Ascending aorta (tissue), 2 donors: Measurements from ENCODE around the gene FHIT. TPM values are rescaled to one million over a fixed set of nuclear protein-coding genes. Genes with fewer than 3 reads are reported as not detected.

Source experiments
- DNase-seq, 2 donors: peaks; one replicate each; pipeline ENCODE4 v3.0.0-alpha.2; 2019; ENCODE audit warnings: low spot score in 2 of 2
- H3K27ac ChIP-seq, 2 donors: fragments of 200-600 bp; sonication (generic); one replicate each; pipeline ENCODE4 v1.5.1; 2016 to 2017; ENCODE audit warnings: mild to moderate bottlenecking in 1 of 2
- H3K27me3 ChIP-seq: fragments of 200-600 bp; sonication (generic); one replicate; pipeline ENCODE4 v1.5.1; 2017
- H3K36me3 ChIP-seq, 2 donors: fragments of 200-600 bp; sonication (generic); one replicate each; pipeline ENCODE4 v1.5.1; 2016
- H3K4me1 ChIP-seq, 2 donors: fragments of 200-600 bp; sonication (generic); one replicate each; pipeline ENCODE4 v1.5.1; 2016 to 2017; ENCODE audit warnings: mild to moderate bottlenecking in 1 of 2
- H3K4me3 ChIP-seq, 2 donors: fragments of 200-600 bp; sonication (generic); one replicate each; pipeline ENCODE4 v1.5.1; 2016 to 2017; ENCODE audit warnings: mild to moderate bottlenecking in 1 of 2
- H3K9me3 ChIP-seq, 2 donors: fragments of 200-600 bp; sonication (generic); one replicate each; pipeline ENCODE4 v1.5.1; 2016
- intact Hi-C: fragments of 100-400 bp; cut with DNase I; formaldehyde crosslinking; loops from one replicate; pipeline ENCODE4 v1.15.1; 2023
- total RNA-seq: library from RNA; depleted of rRNA; stranded (reverse); fragments of >200 nt; gene quantifications from one replicate; pipeline ENCODE4 v1.1.0, GENCODE V29; 2016
- TF ChIP-seq, protein P1 (sequence below), 3 experiments: fragments of 200-600 bp in 2 of 3; fragments of 450-650 bp in 1 of 3; sonication (generic) in 2 of 3; IDR thresholded peaks; one replicate each; pipeline ENCODE4 v1.5.1; 2016 to 2019; ENCODE audit warnings: antibody characterized with exemption in 3 of 3, mild to moderate bottlenecking in 1 of 3, moderate library complexity in 1 of 3

The FHIT gene
- total RNA-seq, 1 donor from 2014 or later: 0.21 TPM

DNA sequence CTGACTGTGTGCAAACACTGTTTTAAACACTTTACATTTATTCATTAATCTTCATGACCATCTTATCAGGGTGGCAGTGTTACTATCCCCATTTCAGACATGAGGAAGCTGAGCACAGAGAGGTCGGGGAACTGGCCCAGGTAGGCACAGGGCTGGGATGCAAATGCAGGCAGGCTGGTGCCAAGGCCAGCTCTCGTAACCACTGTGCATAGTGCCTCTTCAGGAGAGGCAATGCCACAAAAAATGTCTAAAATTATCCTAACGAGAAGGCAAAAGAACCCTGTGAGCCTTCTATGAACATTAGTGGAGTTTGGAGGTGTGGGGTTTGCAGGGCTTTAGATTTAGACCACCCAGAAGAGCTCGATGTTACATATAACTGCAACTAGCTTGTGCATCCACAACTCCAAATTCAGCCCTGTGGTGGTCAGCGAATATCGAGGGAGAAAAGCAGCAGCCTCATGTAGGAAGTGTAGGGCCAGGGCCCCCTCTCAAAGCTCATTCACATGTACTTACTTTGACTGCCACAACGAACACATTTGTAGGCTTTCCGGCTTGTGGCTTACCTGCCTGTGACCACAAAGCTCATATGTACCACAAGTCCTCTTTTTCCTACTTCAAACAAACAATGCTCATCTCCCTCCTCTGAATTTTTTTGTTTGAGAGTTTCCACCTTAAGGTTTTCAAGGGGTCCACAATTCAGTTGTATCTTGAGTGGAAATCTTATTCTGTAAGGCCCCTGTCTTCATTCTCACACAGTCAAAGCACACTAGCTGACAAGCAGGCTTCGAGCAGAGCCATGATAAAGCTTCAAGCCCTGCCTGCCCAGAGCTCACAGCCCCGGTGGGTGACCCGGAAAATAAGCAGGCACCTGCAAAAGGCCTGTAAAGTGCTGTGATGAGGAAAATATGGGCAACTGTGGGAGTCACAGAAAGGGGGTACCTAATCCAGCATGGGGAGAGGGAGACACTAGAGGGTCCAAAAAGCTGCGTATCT lies 1478.5 kb downstream of the FHIT start:
- no peak overlapping the region for H3K27ac ChIP-seq
- H3K36me3 ChIP-seq: no peaks in the 10 kb centered on the region
- H3K27me3 ChIP-seq: no peaks in the 10 kb centered on the region
- TF ChIP-seq, protein P1, sequence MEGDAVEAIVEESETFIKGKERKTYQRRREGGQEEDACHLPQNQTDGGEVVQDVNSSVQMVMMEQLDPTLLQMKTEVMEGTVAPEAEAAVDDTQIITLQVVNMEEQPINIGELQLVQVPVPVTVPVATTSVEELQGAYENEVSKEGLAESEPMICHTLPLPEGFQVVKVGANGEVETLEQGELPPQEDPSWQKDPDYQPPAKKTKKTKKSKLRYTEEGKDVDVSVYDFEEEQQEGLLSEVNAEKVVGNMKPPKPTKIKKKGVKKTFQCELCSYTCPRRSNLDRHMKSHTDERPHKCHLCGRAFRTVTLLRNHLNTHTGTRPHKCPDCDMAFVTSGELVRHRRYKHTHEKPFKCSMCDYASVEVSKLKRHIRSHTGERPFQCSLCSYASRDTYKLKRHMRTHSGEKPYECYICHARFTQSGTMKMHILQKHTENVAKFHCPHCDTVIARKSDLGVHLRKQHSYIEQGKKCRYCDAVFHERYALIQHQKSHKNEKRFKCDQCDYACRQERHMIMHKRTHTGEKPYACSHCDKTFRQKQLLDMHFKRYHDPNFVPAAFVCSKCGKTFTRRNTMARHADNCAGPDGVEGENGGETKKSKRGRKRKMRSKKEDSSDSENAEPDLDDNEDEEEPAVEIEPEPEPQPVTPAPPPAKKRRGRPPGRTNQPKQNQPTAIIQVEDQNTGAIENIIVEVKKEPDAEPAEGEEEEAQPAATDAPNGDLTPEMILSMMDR (IDR thresholded peaks at IDR 0.05): no peak
- no peaks in the 10 kb centered on the region for H3K4me1 ChIP-seq
- no peak overlapping the region for H3K4me3 ChIP-seq
- intact Hi-C loops: no loop called here
- H3K9me3 ChIP-seq: no peaks in the 10 kb centered on the region
- DNase-seq: no peak

DNA sequence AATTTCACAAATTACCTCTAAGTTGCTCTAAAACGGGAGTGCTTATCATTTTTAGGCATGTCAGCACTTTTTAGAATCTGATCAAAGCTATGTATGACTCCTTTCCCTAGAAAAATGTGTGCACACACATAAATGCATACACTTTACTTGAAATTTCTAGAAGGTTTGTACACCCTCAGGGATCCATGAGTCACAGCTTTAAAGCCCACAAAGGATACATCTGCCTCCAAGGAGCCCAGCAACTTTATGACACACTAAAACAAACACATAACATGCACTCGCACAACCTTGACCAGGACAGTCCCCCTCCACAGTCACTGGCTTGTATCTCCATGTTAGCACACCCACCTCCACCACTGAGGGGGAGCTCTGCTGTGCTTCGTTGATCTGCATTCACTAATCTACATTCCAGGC lies 1479.5 kb downstream of the FHIT start:
- Histone ChIP-seq H3K27me3 (no peaks in the 10 kb centered on the region), H3K27ac (no peak overlapping the region), H3K36me3 (no peaks in the 10 kb centered on the region), H3K4me3 (no peak overlapping the region), H3K4me1 (no peaks in the 10 kb centered on the region), H3K9me3 (no peaks in the 10 kb centered on the region)
- intact Hi-C loops: no loop called here
- no peak for DNase-seq
- TF ChIP-seq, protein P1 (IDR thresholded peaks at IDR 0.05): no peak

DNA sequence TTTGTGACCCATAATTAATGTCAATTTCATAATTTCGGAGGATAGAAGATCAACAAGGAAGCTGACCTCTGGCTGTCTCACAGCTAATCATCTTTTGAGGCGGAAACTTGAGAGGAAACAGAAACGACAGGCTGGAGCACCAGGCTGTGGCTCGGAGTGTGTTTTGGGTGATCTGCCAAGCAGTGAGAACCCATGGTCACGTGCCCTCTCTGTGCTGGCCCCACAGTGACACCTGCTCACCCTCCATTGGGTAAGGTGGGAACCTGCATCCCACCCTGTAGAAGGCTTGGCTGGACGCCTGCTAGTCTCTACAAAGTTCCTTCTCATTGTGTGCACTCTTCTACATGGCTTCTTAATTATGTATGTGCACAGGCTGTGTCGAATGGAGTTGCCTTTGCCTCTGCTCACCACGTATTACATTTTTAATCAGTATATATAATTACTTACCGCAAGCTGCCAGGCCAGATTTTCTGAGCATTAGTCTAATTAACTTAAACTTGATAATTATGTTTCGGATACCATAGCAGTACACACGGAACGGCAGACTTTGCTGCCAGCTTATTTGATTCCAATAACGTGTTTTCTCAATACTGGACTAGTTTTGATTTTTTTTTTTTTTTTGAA lies 1482.0 kb downstream of the FHIT start:
- Histone ChIP-seq H3K4me1 (no peaks in the 10 kb centered on the region), H3K27ac (no peak overlapping the region), H3K27me3 (no peaks in the 10 kb centered on the region), H3K36me3 (no peaks in the 10 kb centered on the region), H3K9me3 (no peaks in the 10 kb centered on the region), H3K4me3 (no peak overlapping the region)
- TF ChIP-seq, protein P1 (IDR thresholded peaks at IDR 0.05): no peak
- intact Hi-C loops: no loop called here
- DNase-seq: no peak

DNA sequence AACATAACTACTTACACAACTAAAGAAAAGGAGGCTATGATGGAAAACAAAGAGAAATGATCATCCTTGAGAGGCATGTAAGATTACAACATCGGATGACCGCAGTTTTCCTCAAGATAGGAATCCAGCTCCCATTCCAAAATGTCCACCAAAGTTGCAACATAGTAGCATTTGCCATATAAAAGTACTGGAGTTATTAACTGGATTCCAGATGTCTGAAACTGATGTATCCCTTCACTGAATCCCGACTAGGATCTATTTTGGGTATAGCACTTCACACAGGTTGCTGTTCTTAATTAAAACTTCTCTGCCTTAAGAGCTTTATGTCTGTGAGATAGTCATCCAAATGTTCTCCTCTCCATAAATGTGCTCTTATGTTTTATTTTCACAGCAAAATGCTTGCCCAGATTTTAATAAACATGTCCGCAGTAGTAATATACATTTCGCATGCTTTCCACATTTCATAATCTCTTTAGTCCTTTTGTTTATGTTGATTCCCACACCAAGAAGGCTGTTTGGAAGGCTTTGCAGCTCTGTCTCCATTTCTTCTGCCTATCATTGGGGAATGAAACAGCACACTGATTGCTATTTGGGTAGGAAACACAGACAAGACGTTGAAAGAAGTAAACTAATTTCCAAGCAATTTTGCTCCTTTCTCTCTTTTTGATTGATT lies 1484.9 kb downstream of the FHIT start:
- Histone ChIP-seq H3K9me3 (no peaks in the 10 kb centered on the region), H3K27me3 (no peaks in the 10 kb centered on the region), H3K27ac (no peak overlapping the region), H3K4me3 (no peak overlapping the region), H3K36me3 (no peaks in the 10 kb centered on the region), H3K4me1 (no peaks in the 10 kb centered on the region)
- TF ChIP-seq, protein P1 (IDR thresholded peaks at IDR 0.05): no peak
- no peak for DNase-seq
- intact Hi-C loops: no loop called here

DNA sequence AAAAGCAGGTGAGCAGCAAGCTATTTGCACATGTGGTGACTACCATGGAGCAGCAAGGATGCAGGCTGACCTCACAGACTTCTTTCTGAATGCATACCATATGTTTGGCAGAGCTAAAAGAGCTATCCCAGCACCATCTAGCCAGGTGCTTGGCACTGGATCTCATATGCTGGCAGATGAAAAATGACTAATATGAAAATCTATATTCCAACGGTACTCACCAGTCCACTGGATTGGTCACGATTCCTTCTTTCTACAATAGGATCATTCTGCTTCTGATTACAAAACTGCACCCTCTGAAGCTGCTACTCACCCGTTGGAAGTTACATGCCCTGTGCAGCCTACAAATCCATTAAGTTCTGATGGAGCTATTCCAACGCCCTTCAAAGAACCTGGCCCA lies 1487.1 kb downstream of the FHIT start:
- DNase-seq: no peak
- Histone ChIP-seq H3K4me1 (no peaks in the 10 kb centered on the region), H3K27me3 (no peaks in the 10 kb centered on the region), H3K4me3 (no peak overlapping the region), H3K27ac (no peak overlapping the region), H3K36me3 (no peaks in the 10 kb centered on the region), H3K9me3 (no peaks in the 10 kb centered on the region)
- TF ChIP-seq, protein P1 (IDR thresholded peaks at IDR 0.05): no peak
- intact Hi-C loops: no loop called here
